ENCODE results near the gene KLF7. TPM values are rescaled to one million over a fixed set of nuclear protein-coding genes. Genes with fewer than 3 reads are reported as not detected.

Gene KLF7
- total RNA-seq, 1 experiment from 2014 or later: 5.6 TPM

GRCh38 chr2:207040696-207041095 lies 125.1 kb downstream of the KLF7 start:
- H3K36me3 ChIP-seq (ENCODE audit: low read depth, low read length): no peaks in the 10 kb centered on the region
- BruUV-seq (replicated peaks): no TSS peak
- ATAC-seq (no peak), DNase-seq (no peak)
- H3K9me2 ChIP-seq (replicated peaks; ENCODE audit: low read length): no peaks in the 10 kb centered on the region
- ChIA-PET POLR2A (ENCODE audit: unreplicated experiment) (no interaction called here), CTCF (no interaction called here)
- TF ChIP-seq EZH2 (IDR thresholded peaks at IDR 0.05; ENCODE audit: low read length, unreplicated experiment) (no peak), EZH2phosphoT487 (IDR thresholded peaks at IDR 0.05; ENCODE audit: borderline replicate concordance, low read length) (no peak)
- TF ChIP-seq, protein P1, sequence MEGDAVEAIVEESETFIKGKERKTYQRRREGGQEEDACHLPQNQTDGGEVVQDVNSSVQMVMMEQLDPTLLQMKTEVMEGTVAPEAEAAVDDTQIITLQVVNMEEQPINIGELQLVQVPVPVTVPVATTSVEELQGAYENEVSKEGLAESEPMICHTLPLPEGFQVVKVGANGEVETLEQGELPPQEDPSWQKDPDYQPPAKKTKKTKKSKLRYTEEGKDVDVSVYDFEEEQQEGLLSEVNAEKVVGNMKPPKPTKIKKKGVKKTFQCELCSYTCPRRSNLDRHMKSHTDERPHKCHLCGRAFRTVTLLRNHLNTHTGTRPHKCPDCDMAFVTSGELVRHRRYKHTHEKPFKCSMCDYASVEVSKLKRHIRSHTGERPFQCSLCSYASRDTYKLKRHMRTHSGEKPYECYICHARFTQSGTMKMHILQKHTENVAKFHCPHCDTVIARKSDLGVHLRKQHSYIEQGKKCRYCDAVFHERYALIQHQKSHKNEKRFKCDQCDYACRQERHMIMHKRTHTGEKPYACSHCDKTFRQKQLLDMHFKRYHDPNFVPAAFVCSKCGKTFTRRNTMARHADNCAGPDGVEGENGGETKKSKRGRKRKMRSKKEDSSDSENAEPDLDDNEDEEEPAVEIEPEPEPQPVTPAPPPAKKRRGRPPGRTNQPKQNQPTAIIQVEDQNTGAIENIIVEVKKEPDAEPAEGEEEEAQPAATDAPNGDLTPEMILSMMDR (conservative IDR thresholded peaks at IDR 0.05; ENCODE audit: low read depth, low read length): no peak
- H2AFZ ChIP-seq (ENCODE audit: low read length): no peak overlapping the region
- H3K4me3 ChIP-seq (ENCODE audit: low read length): no peak overlapping the region
- H3K27ac ChIP-seq (ENCODE audit: low read length): no peak overlapping the region
- no peaks in the 10 kb centered on the region for H3K9me3 ChIP-seq (ENCODE audit: low read length)
- H3K4me1 ChIP-seq (ENCODE audit: insufficient read depth, low read length): no peaks in the 10 kb centered on the region
- H3K79me2 ChIP-seq (ENCODE audit: low read length): no peaks in the 10 kb centered on the region
- no peaks in the 10 kb centered on the region for H4K20me1 ChIP-seq (ENCODE audit: low read length)
- no peaks in the 10 kb centered on the region for H3K27me3 ChIP-seq (ENCODE audit: low read length)
- H3F3A ChIP-seq (ENCODE audit: low read length, unreplicated experiment): no peaks in the 10 kb centered on the region
- H3K4me2 ChIP-seq (ENCODE audit: low read length): no peak overlapping the region
- H3K9ac ChIP-seq (ENCODE audit: low read length): no peak overlapping the region
- intact Hi-C loops (cut with micrococcal nuclease): no loop called here

- DNase-seq: no peak
- H3K27ac ChIP-seq (ENCODE audit: low read length): no peak overlapping the region
- no peaks in the 10 kb centered on the region for H3K4me1 ChIP-seq (ENCODE audit: insufficient read depth, low read length)
- no peaks in the 10 kb centered on the region for H3K27me3 ChIP-seq (ENCODE audit: low read length)
- no peak overlapping the region for H3K4me3 ChIP-seq (ENCODE audit: low read length)
- H4K20me1 ChIP-seq (ENCODE audit: low read length): no peaks in the 10 kb centered on the region
- no peaks in the 10 kb centered on the region for H3K36me3 ChIP-seq (ENCODE audit: low read depth, low read length)
- CTCF ChIA-PET: no interaction called here
- H3F3A ChIP-seq (ENCODE audit: low read length, unreplicated experiment): no peaks in the 10 kb centered on the region
- no peaks in the 10 kb centered on the region for H3K9me3 ChIP-seq (ENCODE audit: low read length)
- H3K9me2 ChIP-seq (replicated peaks; ENCODE audit: low read length): no peaks in the 10 kb centered on the region
- no peak overlapping the region for H2AFZ ChIP-seq (ENCODE audit: low read length)
- H3K4me2 ChIP-seq (ENCODE audit: low read length): no peak overlapping the region
- H3K9ac ChIP-seq (ENCODE audit: low read length): no peak overlapping the region
- no peak for TF ChIP-seq EZH2phosphoT487 (IDR thresholded peaks at IDR 0.05; ENCODE audit: borderline replicate concordance, low read length)
- TF ChIP-seq EZH2 (IDR thresholded peaks at IDR 0.05; ENCODE audit: low read length, unreplicated experiment): no peak
- TF ChIP-seq, protein P1 (conservative IDR thresholded peaks at IDR 0.05; ENCODE audit: low read depth, low read length): no peak
- no peaks in the 10 kb centered on the region for H3K79me2 ChIP-seq (ENCODE audit: low read length)
- POLR2A ChIA-PET (ENCODE audit: unreplicated experiment): no interaction called here
- intact Hi-C loops (cut with micrococcal nuclease): no loop called here
- ATAC-seq: no peak
- no TSS peak for BruUV-seq (replicated peaks)
These were observed 126.5 kb downstream of the KLF7 start for GRCh38 chr2:207039225-207039624.

DNA sequence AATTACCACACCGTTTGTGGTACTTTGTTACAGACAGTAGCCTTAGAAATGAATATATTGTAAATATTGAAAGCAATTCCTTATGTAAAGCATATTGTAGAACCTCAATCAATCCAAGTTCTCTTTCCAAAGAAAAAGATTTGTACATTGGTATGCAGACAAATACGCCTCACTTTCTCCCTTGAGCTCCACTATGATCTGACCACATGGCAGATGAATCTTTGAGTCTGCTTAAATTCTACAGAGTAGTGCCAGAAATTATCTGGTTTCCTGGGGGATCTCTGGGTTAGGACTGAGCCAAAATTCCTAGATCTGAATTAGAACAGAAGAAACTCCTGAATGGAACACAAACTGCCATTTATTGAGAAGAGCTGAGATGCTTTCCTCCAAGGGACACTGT lies 127.4 kb downstream of the KLF7 start:
- no peaks in the 10 kb centered on the region for H3K27me3 ChIP-seq (ENCODE audit: low read length)
- H3K4me2 ChIP-seq (ENCODE audit: low read length): no peak overlapping the region
- no peak overlapping the region for H3K9ac ChIP-seq (ENCODE audit: low read length)
- no peaks in the 10 kb centered on the region for H3F3A ChIP-seq (ENCODE audit: low read length, unreplicated experiment)
- no peak overlapping the region for H3K4me3 ChIP-seq (ENCODE audit: low read length)
- H3K27ac ChIP-seq (ENCODE audit: low read length): no peak overlapping the region
- no peaks in the 10 kb centered on the region for H3K9me2 ChIP-seq (replicated peaks; ENCODE audit: low read length)
- ChIA-PET CTCF (no interaction called here), POLR2A (ENCODE audit: unreplicated experiment) (no interaction called here)
- no peak for TF ChIP-seq EZH2 (IDR thresholded peaks at IDR 0.05; ENCODE audit: low read length, unreplicated experiment)
- no peak for TF ChIP-seq EZH2phosphoT487 (IDR thresholded peaks at IDR 0.05; ENCODE audit: borderline replicate concordance, low read length)
- TF ChIP-seq, protein P1 (conservative IDR thresholded peaks at IDR 0.05; ENCODE audit: low read depth, low read length): no peak
- H3K79me2 ChIP-seq (ENCODE audit: low read length): no peaks in the 10 kb centered on the region
- no peak for ATAC-seq
- no peak overlapping the region for H2AFZ ChIP-seq (ENCODE audit: low read length)
- H3K36me3 ChIP-seq (ENCODE audit: low read depth, low read length): no peaks in the 10 kb centered on the region
- intact Hi-C loops (cut with micrococcal nuclease): no loop called here
- DNase-seq: no peak
- no TSS peak for BruUV-seq (replicated peaks)
- H3K4me1 ChIP-seq (ENCODE audit: insufficient read depth, low read length): no peaks in the 10 kb centered on the region
- H3K9me3 ChIP-seq (ENCODE audit: low read length): no peaks in the 10 kb centered on the region
- H4K20me1 ChIP-seq (ENCODE audit: low read length): no peaks in the 10 kb centered on the region

Measured in PC-3 (cell line).